Suppressor macrophage treated with lipopolysaccharide for 1 hour (primary cell): ENCODE data around the gene SMARCA4.
"Not testable (repeated sequence)": the region's sequence is repeated elsewhere in the genome, so short reads cannot be mapped to it uniquely, and the experiment has no call there.

Experiments
- DNase-seq, 3 donors: peaks; one replicate each; pipeline ENCODE4 v3.0.0-alpha.2; 2020 to 2022

SMARCA4 gene

GRCh38 chr19:11041194-11041593 lies 80.4 kb downstream of the SMARCA4 start:
- DNase-seq: no peak

- no peak for DNase-seq
These were observed 81.3 kb downstream of the SMARCA4 start for GRCh38 chr19:11041966-11042627.

- DNase-seq: no peak
These were observed 83.6 kb downstream of the SMARCA4 start for GRCh38 chr19:11044431-11044830.

DNA sequence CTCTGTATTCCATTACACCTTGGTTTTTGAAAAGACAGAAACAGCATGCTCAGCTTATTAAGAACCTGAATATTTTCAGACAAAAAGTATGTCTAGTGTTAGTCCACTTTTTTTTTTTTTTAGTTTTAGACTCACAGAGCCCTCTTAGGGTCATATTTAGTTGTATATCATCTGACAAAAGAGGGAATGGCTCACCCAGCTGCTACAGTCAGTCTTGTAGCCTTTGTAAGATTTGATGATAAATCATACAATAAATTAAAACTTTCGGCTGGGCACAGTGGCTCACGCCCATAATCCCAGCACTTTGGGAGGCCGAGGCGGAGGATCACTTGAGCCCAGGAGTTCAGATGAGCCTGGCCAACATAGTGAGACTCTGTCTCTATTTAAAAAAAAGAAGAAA lies 84.7 kb downstream of the SMARCA4 start:
- DNase-seq: no peak

- no peak for DNase-seq
These were observed 86.0 kb downstream of the SMARCA4 start for GRCh38 chr19:11046605-11047354.

DNA sequence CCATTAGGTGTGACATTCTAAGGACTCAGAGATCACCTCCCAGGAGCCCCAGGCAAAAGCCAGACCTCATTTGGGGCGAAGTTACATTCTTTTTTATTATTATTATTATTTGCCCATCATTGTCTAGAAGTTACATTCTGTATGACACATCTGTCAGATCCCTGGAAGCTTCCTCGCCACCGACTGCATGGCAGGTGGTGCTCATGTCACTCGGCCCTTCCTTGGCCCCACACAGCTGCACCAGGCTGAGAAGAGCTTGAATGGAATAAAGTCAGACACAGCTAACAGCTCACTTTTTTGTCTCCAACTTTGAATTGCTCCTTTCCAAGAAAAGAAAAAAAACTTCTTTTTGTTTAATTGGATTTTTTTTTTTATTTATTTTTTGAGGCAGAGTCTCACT lies 87.0 kb downstream of the SMARCA4 start:
- no peak for DNase-seq

GRCh38 chr19:11050323-11051114 lies 89.7 kb downstream of the SMARCA4 start:
- no peak for DNase-seq

DNA sequence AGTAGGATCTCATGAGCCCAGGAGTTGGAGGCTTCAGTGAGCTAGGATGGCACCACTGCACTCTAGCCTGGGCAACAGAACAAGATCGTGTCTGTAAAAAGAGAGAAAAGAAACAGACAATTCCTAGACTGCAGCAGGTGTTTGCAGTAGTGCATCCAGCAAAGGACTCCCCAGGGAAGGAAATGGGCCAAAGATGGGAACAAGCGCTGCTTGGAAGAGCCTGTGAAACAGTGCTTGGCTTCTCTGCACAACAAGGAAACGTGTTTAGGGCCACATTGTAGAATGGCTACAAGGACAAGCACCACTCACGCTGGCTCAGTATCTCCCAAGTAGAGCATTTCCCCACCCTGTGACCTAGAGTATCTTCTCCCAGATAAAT lies 93.0 kb downstream of the SMARCA4 start:
- DNase-seq: no peak

DNA sequence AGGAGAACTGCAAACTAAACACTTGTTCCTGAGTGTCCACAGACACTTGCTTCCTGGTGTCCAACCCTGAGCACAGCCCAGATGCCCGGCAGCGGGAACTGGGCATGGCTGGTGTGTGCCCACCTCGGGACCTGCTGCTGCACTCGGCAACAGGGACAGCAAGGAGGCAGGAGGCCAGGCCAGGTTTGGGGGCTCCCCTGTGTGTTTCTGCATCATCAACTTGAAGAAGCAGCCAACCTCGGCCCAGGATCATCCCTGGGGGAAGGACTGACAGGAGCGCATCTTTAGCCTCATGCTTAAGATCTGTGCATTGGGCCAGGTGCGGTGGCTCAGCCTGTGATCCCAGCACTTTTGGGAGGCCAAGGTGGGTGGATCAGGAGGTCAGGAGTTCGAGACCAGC lies 93.4 kb downstream of the SMARCA4 start:
- no peak for DNase-seq

DNA sequence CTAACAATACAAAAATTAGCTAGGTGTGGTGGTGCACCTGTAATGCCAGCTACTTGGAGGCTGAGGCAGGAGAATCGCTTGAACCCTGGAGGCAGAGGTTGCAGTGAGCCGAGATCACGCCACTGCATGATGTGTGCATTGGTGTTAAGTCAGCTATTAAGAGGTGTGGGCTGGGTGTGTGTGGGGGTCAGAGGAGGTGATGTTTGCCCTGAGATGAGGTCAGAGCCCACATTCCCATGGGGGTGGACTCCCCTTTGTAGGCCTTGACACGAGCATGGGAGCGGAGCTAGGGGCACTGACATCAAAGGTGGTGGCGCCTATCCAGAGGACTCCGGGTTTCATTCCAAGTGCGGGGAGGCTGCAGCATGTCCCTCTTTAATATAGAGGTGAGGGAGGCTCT lies 93.8 kb downstream of the SMARCA4 start:
- DNase-seq: no peak

GRCh38 chr19:11058246-11059030 lies 97.6 kb downstream of the SMARCA4 start:
- no peak for DNase-seq

DNA sequence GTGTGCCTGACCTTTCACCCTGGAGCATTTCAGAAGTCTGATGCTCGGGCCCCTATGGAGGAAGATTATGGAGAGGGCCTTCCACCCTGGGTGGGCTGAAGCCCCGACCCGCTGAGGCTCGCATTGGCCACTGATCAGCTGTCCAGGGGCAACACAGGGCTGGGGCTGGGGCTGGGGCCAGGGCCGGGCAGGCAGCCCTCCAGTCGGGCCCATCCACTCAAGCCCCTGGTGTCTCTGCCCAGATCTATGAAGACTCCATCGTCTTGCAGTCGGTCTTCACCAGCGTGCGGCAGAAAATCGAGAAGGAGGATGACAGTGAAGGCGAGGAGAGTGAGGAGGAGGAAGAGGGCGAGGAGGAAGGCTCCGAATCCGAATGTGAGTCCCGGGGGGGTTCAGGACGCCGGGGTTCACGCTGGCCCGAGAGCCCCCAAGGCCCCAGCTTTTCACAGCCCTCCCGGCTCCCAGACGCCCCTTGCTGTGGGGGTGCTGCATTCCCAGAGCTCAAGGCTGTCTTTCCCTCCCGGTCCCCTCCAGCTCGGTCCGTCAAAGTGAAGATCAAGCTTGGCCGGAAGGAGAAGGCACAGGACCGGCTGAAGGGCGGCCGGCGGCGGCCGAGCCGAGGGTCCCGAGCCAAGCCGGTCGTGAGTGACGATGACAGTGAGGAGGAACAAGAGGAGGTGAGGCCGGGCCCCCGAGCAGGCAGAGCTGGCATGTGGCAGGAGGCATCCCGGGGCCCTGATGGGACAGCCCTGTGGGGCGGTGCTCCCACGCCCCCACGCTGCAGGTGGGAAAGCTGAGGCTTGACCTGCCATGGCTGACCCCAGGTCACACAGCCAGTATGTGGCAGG lies 98.9 kb downstream of the SMARCA4 start:
- DNase-seq: no peak

GRCh38 chr19:11061952-11062351 lies 101.1 kb downstream of the SMARCA4 start:
- no peak for DNase-seq

DNA sequence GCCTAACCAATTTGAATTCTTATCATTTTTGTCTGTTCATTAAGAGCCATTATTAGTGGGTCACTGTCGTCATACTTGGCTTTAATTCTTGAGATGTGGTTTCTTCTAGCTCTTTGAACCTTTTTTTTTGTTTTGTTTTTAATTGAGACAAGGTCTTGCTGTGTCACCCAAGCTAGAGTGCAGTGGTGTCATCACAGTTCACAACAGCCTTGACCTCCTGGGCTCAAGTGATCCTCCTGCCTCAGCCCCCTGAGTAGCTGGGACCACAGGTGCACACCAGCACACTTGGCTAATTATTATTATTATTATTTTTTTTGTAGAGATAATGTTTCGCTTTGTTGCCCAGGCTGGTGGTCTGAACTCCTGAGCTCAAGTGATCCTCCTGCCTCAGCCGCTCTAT lies 102.6 kb downstream of the SMARCA4 start:
- no peak for DNase-seq

- DNase-seq: peak in 1 of 3 donors; percentile 25
These were observed 104.0 kb downstream of the SMARCA4 start for GRCh38 chr19:11064831-11065303.

DNA sequence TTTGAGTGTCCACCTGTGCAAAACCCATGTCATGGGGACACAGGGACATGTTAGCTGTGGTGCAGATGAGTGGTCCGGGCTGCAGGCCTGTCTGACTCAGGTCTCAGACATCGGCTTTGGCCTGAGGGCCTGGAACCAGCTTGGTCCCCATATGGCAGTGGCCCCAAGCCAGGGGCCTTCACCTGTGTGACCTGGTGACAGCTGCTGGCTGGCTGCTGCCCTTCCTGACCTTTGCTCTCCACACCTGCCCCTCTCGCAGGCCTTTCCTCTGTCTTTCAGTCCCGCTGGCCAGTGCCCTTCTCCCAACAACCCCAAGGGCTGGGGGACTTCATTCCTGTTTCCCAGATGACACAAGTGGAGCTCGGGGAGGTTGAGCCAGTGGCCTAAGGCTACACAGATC lies 105.5 kb downstream of the SMARCA4 start:
- DNase-seq: no peak

DNA sequence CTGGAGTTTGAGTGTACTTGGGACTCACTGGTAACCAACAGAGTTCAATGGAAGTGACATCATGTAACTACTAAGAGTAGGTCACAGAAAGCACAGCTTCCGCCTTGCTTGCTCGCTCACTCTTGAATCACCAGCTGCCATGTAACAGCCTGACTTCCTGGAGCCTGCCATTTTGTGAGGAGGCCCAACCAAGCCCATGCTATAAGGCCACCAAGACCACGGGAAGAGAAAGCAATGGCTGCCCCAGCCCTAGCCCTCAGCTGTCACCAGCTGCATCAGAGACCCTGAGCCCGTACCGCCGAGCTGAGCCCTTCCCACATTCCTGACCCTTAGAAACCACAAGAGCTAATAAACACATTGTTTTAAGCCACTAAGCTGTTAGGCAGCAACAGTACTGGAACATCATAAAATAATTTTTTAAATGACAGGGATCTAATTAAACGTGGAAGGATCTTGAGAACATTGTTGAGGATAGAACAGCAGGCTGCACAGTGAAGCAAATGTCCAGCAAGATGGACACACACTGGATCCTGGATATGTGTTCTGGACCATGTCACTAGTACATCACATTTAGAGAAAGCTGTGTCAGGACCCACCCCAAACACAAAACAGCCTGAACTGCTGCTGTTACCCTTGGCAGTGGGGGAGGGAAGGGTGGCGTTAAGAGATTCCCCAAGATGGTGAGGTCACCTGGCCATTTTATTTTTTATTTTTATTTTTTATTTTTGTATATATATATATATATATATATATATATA lies 106.7 kb downstream of the SMARCA4 start:
- DNase-seq: no peak

- peak; percentile 30 to 51 (median 31) for DNase-seq
These were observed 108.7 kb downstream of the SMARCA4 start for GRCh38 chr19:11069561-11069960.

- no peak for DNase-seq
These were observed 109.3 kb downstream of the SMARCA4 start for GRCh38 chr19:11070123-11070522.

GRCh38 chr19:11073568-11073967 lies 112.7 kb downstream of the SMARCA4 start:
- DNase-seq: peak in 2 of 3 donors; percentile 17 to 19

GRCh38 chr19:11076792-11077191 lies 116.0 kb downstream of the SMARCA4 start:
- not testable (repeated sequence) for DNase-seq
